ENCODE data around the gene COL11A2.

GRCh38 chr6:33202799-33203198 lies 10.5 kb upstream of the COL11A2 start:
- TF ChIP-seq SP1 (IDR thresholded peaks at IDR 0.05): no peak
- no peak for TF ChIP-seq LEF1 (IDR thresholded peaks at IDR 0.05; ENCODE audit: borderline replicate concordance)
- no peak for TF ChIP-seq PKNOX1 (IDR thresholded peaks at IDR 0.05)
- TF ChIP-seq BHLHE40 (IDR thresholded peaks at IDR 0.05; ENCODE audit: borderline replicate concordance): no peak
- TF ChIP-seq FOXM1 (IDR thresholded peaks at IDR 0.05; ENCODE audit: borderline replicate concordance): no peak
- TF ChIP-seq ARNT (IDR thresholded peaks at IDR 0.05): no peak
- no peak for TF ChIP-seq FOXK2 (IDR thresholded peaks at IDR 0.05)
- TF ChIP-seq ZNF384 (IDR thresholded peaks at IDR 0.05): no peak
- no peak for TF ChIP-seq HDGF (IDR thresholded peaks at IDR 0.05; ENCODE audit: borderline replicate concordance)
- TF ChIP-seq NFRKB (IDR thresholded peaks at IDR 0.05): no peak
- TF ChIP-seq ELF4 (IDR thresholded peaks at IDR 0.05): no peak

All from HEK293T (cell line).